Endothelial cell of umbilical vein (primary cell): ENCODE measurements around the gene NOP9. TPM values are rescaled to one million over a fixed set of nuclear protein-coding genes. Genes with fewer than 3 reads are reported as not detected.

Source experiments
- BruUV-seq: library from RNA; stranded (reverse); fragments of 400-500 nt; replicated peaks from 2 replicates; lab custom pipeline; 2021; lab: Mats Ljungman, UMichigan
- CTCF ChIA-PET: fragments of 300-600, 350-600 bp; sonication (Branson Sonifier 250); formaldehyde crosslinking; loops from one replicate; lab custom pipeline; 2021; ENCODE audit warnings: antibody characterized with exemption, inconsistent platforms; lab: Charles Lee
- POLR2A ChIA-PET: fragments of 300-600, 350-600 bp; sonication (Branson Sonifier 250); formaldehyde crosslinking; loops from one replicate; lab custom pipeline; 2021; ENCODE audit warnings: antibody characterized with exemption, inconsistent platforms; lab: Charles Lee
- DNase-seq: peaks from one replicate; pipeline ENCODE4 v3.0.0-alpha.2; 2011; ENCODE audit warnings: low read depth, low spot score
- FAIRE-seq: peaks from 2 replicates; lab custom pipeline; 2011; peaks lifted over from hg19 to GRCh38; lab: Jason Lieb, UNC
- H2AFZ ChIP-seq: 2 replicates; pipeline ENCODE4 v1.6.0; 2012; ENCODE audit warnings: low read depth, low read length, control low read depth, inconsistent platforms
- H3K27ac ChIP-seq: 2 replicates; pipeline ENCODE4 v1.5.1; 2011; ENCODE audit warnings: low read depth, mild to moderate bottlenecking, control low read depth, low read length, moderate library complexity; ENCODE audit not compliant: insufficient read depth
- H3K27me3 ChIP-seq, 2 experiments: 2 replicates each; pipeline versions ENCODE4 v1.6.0 to v1.6.1; 2011; ENCODE audit warnings: low read length in 2 of 2, mixed read lengths in 1 of 2; ENCODE audit not compliant: control insufficient read depth in 2 of 2, insufficient read depth in 2 of 2
- H3K36me3 ChIP-seq, 2 experiments: 2 replicates in 1 of 2; 3 replicates in 1 of 2; pipeline ENCODE4 v1.5.1; 2011; ENCODE audit warnings: low read length in 2 of 2, mild to moderate bottlenecking in 1 of 2, moderate library complexity in 1 of 2; ENCODE audit not compliant: control insufficient read depth in 2 of 2, insufficient read depth in 2 of 2; ENCODE audit errors: extremely low read depth in 1 of 2
- H3K4me1 ChIP-seq: 3 replicates; pipeline ENCODE4 v1.5.1; 2011; ENCODE audit warnings: mild to moderate bottlenecking, low read length; ENCODE audit not compliant: control insufficient read depth, insufficient read depth; ENCODE audit errors: extremely low read depth
- H3K4me2 ChIP-seq: 2 replicates; pipeline ENCODE4 v1.6.1; 2011; ENCODE audit warnings: low read length, control low read depth, mixed read lengths; ENCODE audit not compliant: insufficient read depth
- H3K4me3 ChIP-seq, 3 experiments: fragments of 200-600 bp in 1 of 3; sonication (generic), shearing (Covaris generic) in 1 of 3; replicated peaks in 1 of 3; 2 replicates each; pipeline ENCODE4 v1.5.1; 2011 to 2016; ENCODE audit warnings: control low read depth in 3 of 3, low read length in 3 of 3, mild to moderate bottlenecking in 2 of 3, inconsistent platforms in 1 of 3, low read depth in 1 of 3, moderate library complexity in 1 of 3; ENCODE audit not compliant: insufficient read depth in 1 of 3
- H3K79me2 ChIP-seq: 2 replicates; pipeline ENCODE4 v1.6.0; 2012; ENCODE audit warnings: low read length, inconsistent platforms; ENCODE audit not compliant: control insufficient read depth, insufficient read depth
- H3K9ac ChIP-seq: replicated peaks from 2 replicates; pipeline ENCODE3; 2011; ENCODE audit warnings: low read length, control low read depth; ENCODE audit not compliant: insufficient read depth; ENCODE audit errors: extremely low read depth
- H3K9me1 ChIP-seq: replicated peaks from 3 replicates; pipeline ENCODE4 v1.6.0; 2011; ENCODE audit warnings: mild to moderate bottlenecking, low read length; ENCODE audit not compliant: control insufficient read depth, insufficient read depth; ENCODE audit errors: extremely low read depth
- H3K9me3 ChIP-seq: replicated peaks from 2 replicates; pipeline ENCODE4 v1.5.1; 2012; ENCODE audit warnings: low read length, inconsistent platforms; ENCODE audit not compliant: control insufficient read depth, insufficient read depth
- H4K20me1 ChIP-seq: replicated peaks from 2 replicates; pipeline ENCODE3; 2011; ENCODE audit warnings: mild to moderate bottlenecking, low read length; ENCODE audit not compliant: control insufficient read depth, insufficient read depth; ENCODE audit errors: extremely low read depth
- POLR2A ChIP-seq: IDR thresholded peaks from 2 replicates; pipeline ENCODE4 v1.6.1; 2012; ENCODE audit warnings: low read depth, mild to moderate bottlenecking, control low read depth, low read length
- dilution Hi-C: fragments of 300-500 bp; cut with MboI; formaldehyde crosslinking; loops from one replicate; pipeline ENCODE4 v1.15.0; 2019; ENCODE audit warnings: low sequenced_read_pairs; ENCODE audit not compliant: extremely low pct_ligation_motif_present
- intact Hi-C: fragments of 100-400 bp; cut with micrococcal nuclease; formaldehyde crosslinking; loops from one replicate; pipeline ENCODE4 v1.10.0; 2022
- polyA plus RNA-seq, 4 experiments: library from polyadenylated mRNA; depleted of rRNA in 3 of 4; stranded (reverse) in 3 of 4; unstranded in 1 of 4; fragments of >200 nt; gene quantifications; 2 replicates each; pipeline versions ENCODE4 v1.2.1 to v1.2.3, GENCODE V29; 2011 to 2012; ENCODE audit warnings: missing spikeins in 1 of 4
- total RNA-seq: library from RNA; stranded (reverse); gene quantifications from 2 replicates; pipeline ENCODE4 v1.2.3, GENCODE V29; 2021
- TF ChIP-seq, protein P1 (sequence below), 2 donors: IDR thresholded peaks; 1 replicate in 1 of 2; 2 replicates in 1 of 2; pipeline ENCODE4 v1.5.1; 2011; ENCODE audit warnings: low read length in 2 of 2, mild to moderate bottlenecking in 2 of 2, moderate library complexity in 2 of 2, control low read depth in 1 of 2, inconsistent platforms in 1 of 2, low read depth in 1 of 2; ENCODE audit not compliant: insufficient read depth in 1 of 2; ENCODE audit errors: extremely low read depth in 1 of 2

NOP9 gene
- total and polyA plus RNA-seq, 2 donors (not counting 3 experiments of a cell fraction or from before 2014, with no cell fraction given), result 16.2 to 31.0 TPM

DNA sequence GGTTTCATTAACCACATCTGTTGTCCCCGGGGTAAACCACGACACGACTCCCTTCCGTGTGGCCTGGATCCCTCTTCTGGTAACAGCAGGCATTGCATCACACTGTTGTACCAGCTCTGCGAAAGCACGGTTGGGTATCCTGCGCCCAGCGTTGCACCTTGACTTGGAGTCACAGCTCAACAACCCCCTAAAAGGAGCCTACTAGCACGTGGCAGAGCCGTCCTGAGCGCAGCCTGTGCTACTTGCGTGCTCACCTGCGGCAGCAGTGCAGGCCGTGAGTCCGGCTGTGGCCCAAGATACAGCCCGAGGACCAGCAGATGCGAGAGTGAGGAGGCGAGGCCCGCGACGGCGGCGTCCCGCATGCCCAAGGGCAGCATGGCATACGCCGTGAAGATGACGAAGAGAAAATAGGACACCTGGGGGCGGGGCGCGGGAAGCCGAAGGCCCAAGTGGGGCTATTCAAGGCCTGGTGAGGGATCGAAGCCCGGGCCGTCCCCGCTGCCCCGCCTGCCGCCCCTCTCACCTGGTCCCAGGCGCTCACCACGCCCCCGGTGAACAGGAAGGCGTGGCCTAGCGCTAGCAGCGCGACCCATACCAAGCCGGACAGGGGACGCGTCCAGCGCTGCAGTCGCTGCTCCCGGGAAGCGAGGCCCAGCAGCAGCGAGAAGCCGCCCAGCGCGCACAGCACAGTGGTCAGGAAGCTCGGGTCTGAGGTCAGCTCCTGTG lies 32.8 kb downstream of the NOP9 start:
- no peak overlapping the region for H3K4me3 ChIP-seq

More for the DNA sequence above, 32.8 kb downstream of the NOP9 start:
- Histone ChIP-seq H3K27me3 (no peaks in the 10 kb centered on the region), H3K9me1 (no peaks in the 10 kb centered on the region), H3K4me2 (peak overlapping the region; percentile 30), H3K27ac (no peak overlapping the region), H3K9ac (no peak overlapping the region), H2AFZ (no peak overlapping the region), H4K20me1 (no peaks in the 10 kb centered on the region), H3K36me3 (peaks cover 0 to 8% of the 10 kb centered on the region in 2 experiments), H3K79me2 (no peaks in the 10 kb centered on the region), H3K9me3 (no peaks in the 10 kb centered on the region), H3K4me1 (peaks cover 29% of the 10 kb centered on the region)
- dilution Hi-C loops, result no loop called here
- intact Hi-C loops, result no loop called here
- ChIA-PET CTCF (interaction anchor here (0.7 to 20.1 kb wide), 30 partner anchors 9 to 1237 kb away, joined by 3 to 811 read pairs (median 8); partner anchors contain the start of genes CBLN3, CIDEB, DCAF11 and KHNYN), POLR2A (interaction anchor here (0.7 to 3.1 kb wide), 3 partner anchors 99 to 104 kb away, joined by 3 to 32 read pairs (median 7); partner anchors contain the start of genes CBLN3 and KHNYN)
- no peak for TF ChIP-seq POLR2A
- TF ChIP-seq, protein P1, sequence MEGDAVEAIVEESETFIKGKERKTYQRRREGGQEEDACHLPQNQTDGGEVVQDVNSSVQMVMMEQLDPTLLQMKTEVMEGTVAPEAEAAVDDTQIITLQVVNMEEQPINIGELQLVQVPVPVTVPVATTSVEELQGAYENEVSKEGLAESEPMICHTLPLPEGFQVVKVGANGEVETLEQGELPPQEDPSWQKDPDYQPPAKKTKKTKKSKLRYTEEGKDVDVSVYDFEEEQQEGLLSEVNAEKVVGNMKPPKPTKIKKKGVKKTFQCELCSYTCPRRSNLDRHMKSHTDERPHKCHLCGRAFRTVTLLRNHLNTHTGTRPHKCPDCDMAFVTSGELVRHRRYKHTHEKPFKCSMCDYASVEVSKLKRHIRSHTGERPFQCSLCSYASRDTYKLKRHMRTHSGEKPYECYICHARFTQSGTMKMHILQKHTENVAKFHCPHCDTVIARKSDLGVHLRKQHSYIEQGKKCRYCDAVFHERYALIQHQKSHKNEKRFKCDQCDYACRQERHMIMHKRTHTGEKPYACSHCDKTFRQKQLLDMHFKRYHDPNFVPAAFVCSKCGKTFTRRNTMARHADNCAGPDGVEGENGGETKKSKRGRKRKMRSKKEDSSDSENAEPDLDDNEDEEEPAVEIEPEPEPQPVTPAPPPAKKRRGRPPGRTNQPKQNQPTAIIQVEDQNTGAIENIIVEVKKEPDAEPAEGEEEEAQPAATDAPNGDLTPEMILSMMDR (IDR thresholded peaks at IDR 0.05; ENCODE audit: extremely low read depth in 1 of 2, insufficient read depth in 1 of 2, low read depth in 1 of 2, low read length in 2 of 2), result peak; percentile 55 to 72
- DNase-seq (peak; percentile 45), FAIRE-seq (peak; percentile 84)
- no TSS peak for BruUV-seq
